ENCODE results near the gene ARID3C. TPM values are rescaled to one million over a fixed set of nuclear protein-coding genes. Genes with fewer than 3 reads are reported as not detected.
"Not testable (repeated sequence)": the region's sequence is repeated elsewhere in the genome, so short reads cannot be mapped to it uniquely, and the experiment has no call there.

The ARID3C gene
- total RNA-seq, 1 donor from 2014 or later, result 4.7 TPM

GRCh38 chr9:34646211-34647083, 17.6 kb upstream of the ARID3C start, which contains the start of gene GALT:
GALT (plus strand) TSS chr9:34646675; CDS start chr9:34646705, 30 bp downstream.
- Mint-ChIP-seq H3K36me3 (peaks cover 13% of the 10 kb centered on the region), H3K9me3 (no peaks in the 10 kb centered on the region), H3K4me1 (peaks cover 36% of the 10 kb centered on the region), H3K27me3 (ENCODE audit: insufficient read depth, low read depth) (peaks cover 7% of the 10 kb centered on the region), H3K27ac (peak within 1 kb of the TSS; percentile 76), H3K4me3 (peak within 1 kb of the TSS; percentile 93)
- Histone ChIP-seq H3K36me3 (no peaks in the 10 kb centered on the region), H3K4me2 (peak within 1 kb of the TSS; percentile 97), H3K9me3 (ENCODE audit: low read depth) (no peaks in the 10 kb centered on the region), H3K79me2 (ENCODE audit: low read depth) (peaks cover 16% of the 10 kb centered on the region), H2AFZ (replicated peaks) (peak within 1 kb of the TSS; percentile 87), H3K9ac (peak within 1 kb of the TSS; percentile 36), H3K4me3 (peak within 1 kb of the TSS; percentile 61), H3K27me3 (no peaks in the 10 kb centered on the region), H3F3A (ENCODE audit: low read depth) (peaks cover 25% of the 10 kb centered on the region), H3K4me1 (peaks cover 18% of the 10 kb centered on the region), H3K27ac (peak within 1 kb of the TSS; percentile 81), H4K20me1 (ENCODE audit: low read depth) (peaks cover 8% of the 10 kb centered on the region)
- TF ChIP-seq EZH2 (IDR thresholded peaks at IDR 0.05) (no peak), CTCF (IDR thresholded peaks at IDR 0.05) (peak; percentile 37), EZH2phosphoT487 (IDR thresholded peaks at IDR 0.05) (no peak)
- DNase-seq (ENCODE audit: low spot score), result peak; percentile 95

GRCh38 chr9:34644766-34645314, 16.0 kb upstream of the ARID3C start:
- H3K9me3 Mint-ChIP-seq, result no peaks in the 10 kb centered on the region
- Histone ChIP-seq H2AFZ (replicated peaks) (no peak overlapping the region), H3K27ac (no peak overlapping the region), H3K9me3 (ENCODE audit: low read depth) (no peaks in the 10 kb centered on the region), H3F3A (ENCODE audit: low read depth) (peaks cover 18% of the 10 kb centered on the region), H3K4me1 (peaks cover 12% of the 10 kb centered on the region), H3K36me3 (no peaks in the 10 kb centered on the region), H3K4me3 (no peak overlapping the region), H4K20me1 (ENCODE audit: low read depth) (peaks cover 8% of the 10 kb centered on the region), H3K4me2 (no peak overlapping the region), H3K79me2 (ENCODE audit: low read depth) (peaks cover 16% of the 10 kb centered on the region), H3K9ac (no peak overlapping the region), H3K27me3 (no peaks in the 10 kb centered on the region)
- peaks cover 13% of the 10 kb centered on the region for H3K36me3 Mint-ChIP-seq
- H3K27ac Mint-ChIP-seq, result peak overlapping the region; percentile 27
- H3K4me3 Mint-ChIP-seq, result peak overlapping the region; percentile 41
- no peak for TF ChIP-seq EZH2 (IDR thresholded peaks at IDR 0.05)
- no peak for DNase-seq (ENCODE audit: low spot score)
- peaks cover 10% of the 10 kb centered on the region for H3K27me3 Mint-ChIP-seq (ENCODE audit: insufficient read depth, low read depth)
- H3K4me1 Mint-ChIP-seq, result peaks cover 27% of the 10 kb centered on the region

GRCh38 chr9:34642679-34643078, 13.8 kb upstream of the ARID3C start:
- Histone ChIP-seq H3K4me1 (peaks cover 9% of the 10 kb centered on the region), H3K27me3 (no peaks in the 10 kb centered on the region), H3K27ac (no peak overlapping the region), H3K9me3 (ENCODE audit: low read depth) (no peaks in the 10 kb centered on the region), H3K9ac (no peak overlapping the region), H4K20me1 (ENCODE audit: low read depth) (peaks cover 8% of the 10 kb centered on the region), H3K36me3 (no peaks in the 10 kb centered on the region), H3K4me2 (no peak overlapping the region), H3K4me3 (no peak overlapping the region), H2AFZ (replicated peaks) (no peak overlapping the region), H3F3A (ENCODE audit: low read depth) (peaks cover 32% of the 10 kb centered on the region), H3K79me2 (ENCODE audit: low read depth) (peaks cover 6% of the 10 kb centered on the region)
- no peak for DNase-seq (ENCODE audit: low spot score)
- peaks cover 5% of the 10 kb centered on the region for H3K27me3 Mint-ChIP-seq (ENCODE audit: insufficient read depth, low read depth)
- H3K4me3 Mint-ChIP-seq, result no peak overlapping the region
- no peaks in the 10 kb centered on the region for H3K9me3 Mint-ChIP-seq
- peaks cover 27% of the 10 kb centered on the region for H3K4me1 Mint-ChIP-seq
- H3K27ac Mint-ChIP-seq, result peak overlapping the region; percentile 14
- TF ChIP-seq CTCF (IDR thresholded peaks at IDR 0.05) (no peak), EZH2phosphoT487 (IDR thresholded peaks at IDR 0.05) (no peak), EZH2 (IDR thresholded peaks at IDR 0.05) (no peak)
- no peaks in the 10 kb centered on the region for H3K36me3 Mint-ChIP-seq

- not testable (repeated sequence) for H2AFZ ChIP-seq (replicated peaks); H3K27ac ChIP-seq; H3K4me3 ChIP-seq; H3K4me3 Mint-ChIP-seq; H3K4me2 ChIP-seq; H3K9me3 Mint-ChIP-seq; H3K27me3 ChIP-seq; DNase-seq (ENCODE audit: low spot score); H3K27me3 Mint-ChIP-seq (ENCODE audit: insufficient read depth, low read depth); H3K36me3 Mint-ChIP-seq; H3K36me3 ChIP-seq; H3K27ac Mint-ChIP-seq; H3K9me3 ChIP-seq (ENCODE audit: low read depth); H3K4me1 ChIP-seq; H3K9ac ChIP-seq
- Histone ChIP-seq H3K79me2 (ENCODE audit: low read depth) (peaks cover 15% of the 10 kb centered on the region), H4K20me1 (ENCODE audit: low read depth) (peaks cover 13% of the 10 kb centered on the region), H3F3A (ENCODE audit: low read depth) (peaks cover 21% of the 10 kb centered on the region)
- peaks cover 19% of the 10 kb centered on the region for H3K4me1 Mint-ChIP-seq
Measured at GRCh38 chr9:34639322-34639721, 10.5 kb upstream of the ARID3C start.
